Vagina (tissue), 2 donors: ENCODE measurements around the gene DGKG. TPM values are rescaled to one million over a fixed set of nuclear protein-coding genes. Genes with fewer than 3 reads are reported as not detected.

Experiments used
- DNase-seq, 2 donors: peaks; one replicate each; pipeline ENCODE4 v3.0.0-alpha.2; 2017; ENCODE audit errors: extremely low spot score in 2 of 2
- H3K27ac ChIP-seq: fragments of 200-600 bp; sonication (generic); one replicate; pipeline ENCODE4 v1.5.1; 2019
- H3K27me3 ChIP-seq: fragments of 200-600 bp; sonication (generic); one replicate; pipeline ENCODE4 v1.5.1; 2019
- H3K36me3 ChIP-seq, 2 donors: fragments of 200-600 bp; sonication (generic); one replicate each; pipeline ENCODE4 v1.5.1; 2017 to 2019
- H3K4me1 ChIP-seq: fragments of 200-600 bp; sonication (generic); one replicate; pipeline ENCODE4 v1.5.1; 2019
- H3K4me3 ChIP-seq, 2 donors: fragments of 200-600 bp; sonication (generic); 1 replicate in 1 of 2; 2 replicates in 1 of 2; pipeline ENCODE4 v1.5.1; 2016 to 2019
- H3K9me3 ChIP-seq: fragments of 200-600 bp; sonication (generic); one replicate; pipeline ENCODE4 v1.5.1; 2019
- CTCF ChIP-seq, 3 experiments: fragments of 450-650 bp in 2 of 3; fragments of 200-600 bp in 1 of 3; sonication (generic) in 1 of 3; IDR thresholded peaks; one replicate each; pipeline ENCODE4 v1.5.1; 2017 to 2019; ENCODE audit warnings: antibody characterized with exemption in 3 of 3, mild to moderate bottlenecking in 2 of 3, moderate library complexity in 2 of 3
- POLR2A ChIP-seq, 2 donors: fragments of 450-650 bp; IDR thresholded peaks; one replicate each; pipeline ENCODE4 v1.6.1; 2017; ENCODE audit warnings: antibody characterized with exemption in 2 of 2, mild to moderate bottlenecking in 2 of 2, moderate library complexity in 2 of 2
- POLR2AphosphoS5 ChIP-seq, 2 donors: sonication (generic); formaldehyde crosslinking; IDR thresholded peaks; one replicate each; pipeline ENCODE4 v1.9.0; 2017; ENCODE audit warnings: antibody characterized with exemption in 2 of 2, mild to moderate bottlenecking in 2 of 2, low read depth in 1 of 2; ENCODE audit not compliant: insufficient read depth in 1 of 2
- intact Hi-C: fragments of 100-400 bp; cut with DNase I; formaldehyde crosslinking; loops from one replicate; pipeline ENCODE4 v1.15.1; 2023
- total RNA-seq: library from RNA; depleted of rRNA; stranded (reverse); fragments of >200 nt; gene quantifications from one replicate; pipeline ENCODE4 v1.2.3, GENCODE V29; 2016

Gene DGKG
- total RNA-seq, 1 donor from 2014 or later: 2.5 TPM

- Histone ChIP-seq H3K36me3 (no peaks in the 10 kb centered on the region), H3K4me3 (no peak overlapping the region), H3K9me3 (no peaks in the 10 kb centered on the region), H3K4me1 (no peaks in the 10 kb centered on the region), H3K27me3 (no peaks in the 10 kb centered on the region), H3K27ac (no peak overlapping the region)
- TF ChIP-seq POLR2AphosphoS5 (IDR thresholded peaks at IDR 0.05; ENCODE audit: insufficient read depth in 1 of 2, low read depth in 1 of 2): no peak
- DNase-seq: no peak
- intact Hi-C loops: no loop called here
Observed at GRCh38 chr3:186319945-186320344, 42.1 kb downstream of the DGKG start.

- Histone ChIP-seq H3K4me3 (no peak overlapping the region), H3K27ac (no peak overlapping the region), H3K9me3 (no peaks in the 10 kb centered on the region), H3K4me1 (no peaks in the 10 kb centered on the region), H3K36me3 (no peaks in the 10 kb centered on the region), H3K27me3 (no peaks in the 10 kb centered on the region)
- intact Hi-C loops: no loop called here
- TF ChIP-seq CTCF (IDR thresholded peaks at IDR 0.05): no peak
- no peak for TF ChIP-seq POLR2AphosphoS5 (IDR thresholded peaks at IDR 0.05; ENCODE audit: insufficient read depth in 1 of 2, low read depth in 1 of 2)
- no peak for TF ChIP-seq POLR2A (IDR thresholded peaks at IDR 0.05)
- DNase-seq: no peak
Observed at GRCh38 chr3:186318135-186318534, 43.9 kb downstream of the DGKG start.

GRCh38 chr3:186317478-186317877 is 44.6 kb downstream of the DGKG start:
- H3K36me3 ChIP-seq: no peaks in the 10 kb centered on the region
- no peak for TF ChIP-seq POLR2A (IDR thresholded peaks at IDR 0.05)
- TF ChIP-seq CTCF (IDR thresholded peaks at IDR 0.05): no peak
- TF ChIP-seq POLR2AphosphoS5 (IDR thresholded peaks at IDR 0.05; ENCODE audit: insufficient read depth in 1 of 2, low read depth in 1 of 2): no peak

GRCh38 chr3:186316666-186317260 is 45.3 kb downstream of the DGKG start:
- intact Hi-C loops: no loop called here
- no peaks in the 10 kb centered on the region for H3K36me3 ChIP-seq
- no peak overlapping the region for H3K4me3 ChIP-seq
- no peak for DNase-seq
- H3K27me3 ChIP-seq: no peaks in the 10 kb centered on the region
- no peak overlapping the region for H3K27ac ChIP-seq
- H3K4me1 ChIP-seq: no peaks in the 10 kb centered on the region
- TF ChIP-seq POLR2AphosphoS5 (IDR thresholded peaks at IDR 0.05; ENCODE audit: insufficient read depth in 1 of 2, low read depth in 1 of 2) (no peak), CTCF (IDR thresholded peaks at IDR 0.05) (no peak), POLR2A (IDR thresholded peaks at IDR 0.05) (no peak)
- H3K9me3 ChIP-seq: no peaks in the 10 kb centered on the region

More at GRCh38 chr3:186317478-186317877, 44.6 kb downstream of the DGKG start:
- no peak overlapping the region for H3K4me3 ChIP-seq
- no peaks in the 10 kb centered on the region for H3K4me1 ChIP-seq
- no peaks in the 10 kb centered on the region for H3K27me3 ChIP-seq
- intact Hi-C loops: no loop called here
- DNase-seq: no peak
- no peaks in the 10 kb centered on the region for H3K9me3 ChIP-seq
- no peak overlapping the region for H3K27ac ChIP-seq

GRCh38 chr3:186315581-186316354 is 46.3 kb downstream of the DGKG start:
- Histone ChIP-seq H3K4me1 (no peaks in the 10 kb centered on the region), H3K9me3 (no peaks in the 10 kb centered on the region), H3K4me3 (no peak overlapping the region), H3K27ac (no peak overlapping the region), H3K36me3 (no peaks in the 10 kb centered on the region), H3K27me3 (no peaks in the 10 kb centered on the region)
- DNase-seq: no peak
- intact Hi-C loops: no loop called here
- TF ChIP-seq POLR2AphosphoS5 (IDR thresholded peaks at IDR 0.05; ENCODE audit: insufficient read depth in 1 of 2, low read depth in 1 of 2) (no peak), POLR2A (IDR thresholded peaks at IDR 0.05) (no peak), CTCF (IDR thresholded peaks at IDR 0.05) (no peak)
